Sigmoid colon (tissue), 7 donors: ENCODE results near the gene UBQLN4. TPM values are rescaled to one million over a fixed set of nuclear protein-coding genes. Genes with fewer than 3 reads are reported as not detected.

Experiments
- DNase-seq: peaks from one replicate; pipeline ENCODE4 v3.0.0-alpha.2; 2019
- H3K27ac ChIP-seq, 4 donors: fragments of 200-600 bp; sonication (generic); one replicate each; pipeline ENCODE4 v1.5.1; 2016 to 2019; ENCODE audit warnings: mild to moderate bottlenecking in 1 of 4
- H3K27me3 ChIP-seq, 3 donors: fragments of 200-600 bp; sonication (generic); one replicate each; pipeline ENCODE4 v1.5.1; 2019; ENCODE audit warnings: mild to moderate bottlenecking in 1 of 3
- H3K36me3 ChIP-seq, 4 donors: fragments of 200-600 bp; sonication (generic); one replicate each; pipeline ENCODE4 v1.5.1; 2016 to 2019
- H3K4me1 ChIP-seq, 4 donors: fragments of 200-600 bp; sonication (generic); one replicate each; pipeline ENCODE4 v1.5.1; 2017 to 2019
- H3K4me3 ChIP-seq, 4 donors: fragments of 200-600 bp; sonication (generic); one replicate each; pipeline ENCODE4 v1.5.1; 2017 to 2019; ENCODE audit warnings: mild to moderate bottlenecking in 2 of 4, moderate library complexity in 1 of 4
- H3K9me3 ChIP-seq, 4 donors: fragments of 200-600 bp in 3 of 4; sonication (generic) in 3 of 4; one replicate each; pipeline versions ENCODE4 v1.5.1 to v1.6.1; 2013 to 2019
- CTCF ChIP-seq, 4 experiments: fragments of 450-650 bp in 3 of 4; fragments of 200-600 bp in 1 of 4; IDR thresholded peaks; one replicate each; pipeline ENCODE4 v1.5.1; 2016 to 2019; ENCODE audit warnings: antibody characterized with exemption in 4 of 4, mild to moderate bottlenecking in 3 of 4, moderate library complexity in 2 of 4
- EP300 ChIP-seq, 4 donors: sonication (generic); formaldehyde crosslinking; IDR thresholded peaks; one replicate each; pipeline ENCODE4 v1.6.1; 2017; ENCODE audit warnings: antibody characterized with exemption in 4 of 4
- POLR2A ChIP-seq, 2 donors: fragments of 450-650 bp; IDR thresholded peaks; one replicate each; pipeline ENCODE4 v1.6.1; 2016; ENCODE audit warnings: antibody characterized with exemption in 2 of 2, mild to moderate bottlenecking in 2 of 2, moderate library complexity in 2 of 2
- POLR2AphosphoS5 ChIP-seq, 4 donors: sonication (generic); formaldehyde crosslinking; IDR thresholded peaks; one replicate each; pipeline ENCODE4 v1.6.1; 2017; ENCODE audit warnings: antibody characterized with exemption in 4 of 4
- WGBS, 2 donors: extraction: QIAGEN DNeasy Blood & Tissue Kit; methylation state at CpG; one replicate each; pipeline ENCODE4 v1.1.7; 2013; 5-methylcytosine and 5-hydroxymethylcytosine counted together
- intact Hi-C: fragments of 100-400 bp; cut with DNase I; formaldehyde crosslinking; loops from one replicate; pipeline ENCODE4 v1.15.1; 2023
- polyA plus RNA-seq, 3 donors: library from polyadenylated mRNA; stranded (reverse); fragments of 200-250 nt; gene quantifications; one replicate each; pipeline ENCODE4 v1.2.3, GENCODE V29; 2013
- total RNA-seq, 4 donors: library from RNA; depleted of rRNA; stranded (reverse); fragments of >200 nt; gene quantifications; one replicate each; pipeline ENCODE4 v1.1.0, GENCODE V29; 2016
- donor health status: healthy with polysubstance abuse.
- donor health status: Bipolar disorder and iron deficiency.
- donor health status: healthy.

UBQLN4 gene
- total and polyA plus RNA-seq, 7 donors: 11.4 to 23.6 (median 19.1) TPM

GRCh38 chr1:156081917-156082308 is 28.3 kb upstream of the UBQLN4 start:
- TF ChIP-seq CTCF (IDR thresholded peaks at IDR 0.05) (no peak), EP300 (IDR thresholded peaks at IDR 0.05) (no peak), POLR2AphosphoS5 (IDR thresholded peaks at IDR 0.05) (no peak), POLR2A (IDR thresholded peaks at IDR 0.05) (no peak)
- intact Hi-C loops: loop anchor here (2.0 kb wide), 1 partner anchor 27 kb away; the partner anchor contains the start of gene LAMTOR2
- H3K27me3 ChIP-seq: no peaks in the 10 kb centered on the region
- H3K4me1 ChIP-seq: peaks cover 0 to 43% (median 25%) of the 10 kb centered on the region in 4 donors
- H3K27ac ChIP-seq: peak overlapping the region in 1 of 4 donors; percentile 81
- WGBS, 2 donors: 1% methylated on average over 10 of the region's 10 CpGs
- H3K4me3 ChIP-seq: peak overlapping the region; percentile 63 to 98 (median 86)
- H3K9me3 ChIP-seq: no peaks in the 10 kb centered on the region
- no peak for DNase-seq
- H3K36me3 ChIP-seq: no peaks in the 10 kb centered on the region

DNA sequence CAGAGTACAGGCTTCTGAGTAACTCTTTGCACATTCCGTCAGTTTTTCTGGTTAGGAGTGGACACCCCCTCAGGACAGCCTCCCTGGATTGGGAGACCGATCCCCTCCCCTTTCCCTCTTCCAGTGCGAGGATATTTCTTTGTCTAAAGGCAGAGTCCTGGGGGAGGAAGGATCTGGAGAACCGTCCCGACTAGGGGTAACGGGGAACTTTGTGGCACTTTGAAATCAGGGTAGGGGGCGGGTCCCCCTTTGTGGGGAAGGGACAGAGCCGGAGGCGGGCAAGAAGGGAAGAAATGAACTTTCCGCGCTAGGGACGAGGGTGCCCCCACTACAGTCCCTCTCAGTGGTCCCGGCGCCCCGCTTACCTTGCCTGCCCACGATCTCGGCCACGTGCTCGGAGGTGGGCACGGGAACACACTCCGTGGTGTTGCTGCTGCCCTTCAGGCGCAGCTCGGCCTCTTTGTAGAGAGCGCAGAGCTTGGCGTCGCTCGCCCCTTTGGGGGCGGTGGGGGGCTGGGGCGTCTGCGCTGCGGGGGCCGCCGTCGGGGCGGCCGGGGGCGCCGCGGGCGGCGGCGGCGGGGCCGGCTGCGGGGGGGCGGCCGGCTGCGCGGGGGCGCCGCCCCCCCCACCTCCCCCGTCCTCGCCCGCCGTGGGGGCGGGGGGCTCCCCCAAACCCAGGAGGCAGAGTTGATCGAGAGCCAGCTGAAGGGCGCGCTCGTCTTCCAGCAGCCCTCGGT is 27.8 kb upstream of the UBQLN4 start:
- WGBS, 2 donors: 3 to 5% methylated on average over 60 to 61 of the region's 61 CpGs

DNA sequence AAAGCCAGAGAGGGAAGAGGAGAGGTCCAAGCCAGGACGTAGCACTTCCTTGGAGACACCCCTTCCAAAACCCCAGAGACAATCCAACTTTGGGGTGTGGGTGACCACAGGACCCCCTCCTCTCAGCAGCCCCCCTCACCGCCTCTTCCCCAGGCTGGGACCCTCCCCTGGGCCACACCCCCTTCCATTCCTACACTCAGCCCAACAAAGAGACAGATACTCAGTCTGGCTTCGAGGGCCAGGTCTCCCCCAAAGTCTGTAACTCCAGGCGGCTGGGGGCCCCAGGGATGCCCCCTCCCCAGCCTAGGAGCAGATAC is 27.2 kb upstream of the UBQLN4 start:
- H3K4me1 ChIP-seq: peaks cover 0 to 42% (median 29%) of the 10 kb centered on the region in 4 donors
- H3K4me3 ChIP-seq: no peak overlapping the region
- intact Hi-C loops: no loop called here
- H3K27ac ChIP-seq: no peak overlapping the region
- H3K9me3 ChIP-seq: no peaks in the 10 kb centered on the region
- WGBS, 2 donors: 30 to 68% methylated on average over 4 of the region's 4 CpGs
- no peaks in the 10 kb centered on the region for H3K27me3 ChIP-seq
- no peaks in the 10 kb centered on the region for H3K36me3 ChIP-seq
- TF ChIP-seq POLR2A (IDR thresholded peaks at IDR 0.05) (no peak), EP300 (IDR thresholded peaks at IDR 0.05) (no peak), CTCF (IDR thresholded peaks at IDR 0.05) (no peak), POLR2AphosphoS5 (IDR thresholded peaks at IDR 0.05) (no peak)
- DNase-seq: no peak

More for the DNA sequence above, 27.8 kb upstream of the UBQLN4 start:
- Histone ChIP-seq H3K4me1 (peaks cover 0 to 42% (median 26%) of the 10 kb centered on the region in 4 donors), H3K9me3 (no peaks in the 10 kb centered on the region), H3K36me3 (no peaks in the 10 kb centered on the region), H3K4me3 (peak overlapping the region; percentile 63 to 98 (median 86)), H3K27ac (no peak overlapping the region), H3K27me3 (no peaks in the 10 kb centered on the region)
- intact Hi-C loops: no loop called here
- no peak for TF ChIP-seq POLR2AphosphoS5 (IDR thresholded peaks at IDR 0.05)
- TF ChIP-seq CTCF (IDR thresholded peaks at IDR 0.05): no peak
- TF ChIP-seq EP300 (IDR thresholded peaks at IDR 0.05): no peak
- no peak for TF ChIP-seq POLR2A (IDR thresholded peaks at IDR 0.05)
- DNase-seq: no peak

- intact Hi-C loops: no loop called here
These were observed 26.8 kb upstream of the UBQLN4 start for GRCh38 chr1:156080241-156080862.

More at GRCh38 chr1:156080241-156080862, 26.8 kb upstream of the UBQLN4 start:
- 69 to 77% methylated on average over 8 of the region's 8 CpGs for WGBS, 2 donors
- Histone ChIP-seq H3K27ac (no peak overlapping the region), H3K27me3 (no peaks in the 10 kb centered on the region), H3K36me3 (no peaks in the 10 kb centered on the region), H3K4me1 (peaks cover 0 to 43% (median 32%) of the 10 kb centered on the region in 4 donors), H3K4me3 (no peak overlapping the region), H3K9me3 (no peaks in the 10 kb centered on the region)
- DNase-seq: no peak
- no peak for TF ChIP-seq POLR2AphosphoS5 (IDR thresholded peaks at IDR 0.05)
- TF ChIP-seq CTCF (IDR thresholded peaks at IDR 0.05): no peak
- no peak for TF ChIP-seq POLR2A (IDR thresholded peaks at IDR 0.05)
- no peak for TF ChIP-seq EP300 (IDR thresholded peaks at IDR 0.05)
